ENCODE data around the gene CHSY1.

The CHSY1 gene

DNA sequence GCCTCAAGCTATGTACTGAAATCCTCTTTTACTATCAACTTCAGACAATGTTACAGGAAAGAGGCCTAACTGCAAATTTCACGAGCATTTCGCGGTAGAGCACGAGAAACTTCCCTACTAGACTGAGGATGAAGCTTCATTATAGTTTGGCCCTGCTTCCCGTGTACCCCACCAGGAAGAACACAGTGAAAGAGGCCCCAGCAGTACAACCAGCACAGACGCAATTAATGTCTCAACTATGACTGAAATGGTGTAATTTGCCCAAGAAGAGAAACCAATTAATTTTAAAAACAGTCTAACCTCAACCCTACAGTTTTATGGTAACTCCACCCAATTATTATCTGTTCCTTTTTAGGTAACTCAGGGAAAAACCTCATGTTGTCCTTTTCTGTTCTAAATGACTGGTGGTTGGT, 12.1 kb downstream of the CHSY1 start:
- TF ChIP-seq POLR2AphosphoS5 (IDR thresholded peaks at IDR 0.05; ENCODE audit: low read depth, low read length): no peak
- TF ChIP-seq TAF1 (IDR thresholded peaks at IDR 0.05; ENCODE audit: borderline replicate concordance, insufficient read depth, low read length): no peak
- TF ChIP-seq REST (IDR thresholded peaks at IDR 0.05; ENCODE audit: insufficient read depth in 1 of 2, low read depth in 2 of 2, low read length in 2 of 2): no peak
- no peak for TF ChIP-seq SIN3A (IDR thresholded peaks at IDR 0.05; ENCODE audit: borderline replicate concordance, insufficient read depth, low read length)
- no peak for TF ChIP-seq FOXP2 (optimal IDR thresholded peaks at IDR 0.05; ENCODE audit: borderline replicate concordance, extremely low read depth, extremely low read length, insufficient read depth)

DNA sequence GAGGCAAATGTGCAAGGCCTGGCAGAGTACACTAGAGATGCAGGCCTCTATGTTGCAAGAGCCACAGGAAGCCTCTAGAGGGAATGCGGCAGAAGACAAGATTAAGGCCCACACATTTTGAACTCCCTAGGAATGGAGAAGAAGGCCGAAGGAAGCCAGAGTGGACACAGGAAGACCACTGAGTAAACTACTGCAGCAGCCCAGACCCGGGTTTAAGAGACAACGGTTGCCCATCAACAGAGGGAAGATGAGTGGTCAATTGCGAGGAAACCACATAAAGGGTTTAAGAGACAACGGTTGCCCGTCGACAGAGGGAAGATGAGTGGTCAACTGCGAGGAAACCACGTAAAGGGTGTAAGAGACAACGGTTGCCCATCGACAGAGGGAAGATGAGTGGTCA, 14.6 kb downstream of the CHSY1 start:
- TF ChIP-seq REST (IDR thresholded peaks at IDR 0.05; ENCODE audit: insufficient read depth in 1 of 2, low read depth in 2 of 2, low read length in 2 of 2) (no peak), SIN3A (IDR thresholded peaks at IDR 0.05; ENCODE audit: borderline replicate concordance, insufficient read depth, low read length) (no peak), FOXP2 (optimal IDR thresholded peaks at IDR 0.05; ENCODE audit: borderline replicate concordance, extremely low read depth, extremely low read length, insufficient read depth) (no peak), POLR2AphosphoS5 (IDR thresholded peaks at IDR 0.05; ENCODE audit: low read depth, low read length) (no peak), TAF1 (IDR thresholded peaks at IDR 0.05; ENCODE audit: borderline replicate concordance, insufficient read depth, low read length) (no peak)

DNA sequence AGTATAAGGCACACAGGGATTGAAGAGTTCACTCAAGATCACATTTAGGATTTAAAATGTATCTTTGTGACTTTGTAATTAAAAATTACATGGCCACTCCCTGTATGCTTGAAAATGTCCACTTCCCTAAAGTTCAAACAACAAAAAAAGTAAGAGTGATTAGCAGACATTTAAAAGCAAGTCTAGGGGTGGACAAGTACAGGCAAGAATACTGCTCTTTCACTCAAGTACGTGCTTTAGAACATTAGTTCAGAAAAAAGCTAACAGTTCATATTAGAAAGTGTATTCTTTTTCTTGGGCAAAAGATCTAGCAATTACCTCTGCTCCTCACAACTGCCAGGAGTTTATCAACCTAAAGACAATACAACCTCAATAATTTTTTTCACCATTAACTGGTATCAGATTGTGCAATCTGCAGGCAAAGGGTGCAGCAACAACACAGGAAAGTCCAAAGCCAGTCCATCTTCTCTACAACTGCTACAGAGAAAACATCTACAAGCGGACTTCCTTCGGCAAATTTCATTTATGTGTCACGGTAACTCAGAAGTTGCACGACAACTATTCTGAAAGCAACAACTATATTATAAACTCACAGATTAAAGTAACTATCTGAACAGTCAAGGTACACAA, 18.1 kb downstream of the CHSY1 start:
- TF ChIP-seq SIN3A (IDR thresholded peaks at IDR 0.05; ENCODE audit: borderline replicate concordance, insufficient read depth, low read length): no peak
- TF ChIP-seq POLR2AphosphoS5 (IDR thresholded peaks at IDR 0.05; ENCODE audit: low read depth, low read length): no peak
- TF ChIP-seq FOXP2 (optimal IDR thresholded peaks at IDR 0.05; ENCODE audit: borderline replicate concordance, extremely low read depth, extremely low read length, insufficient read depth): no peak
- TF ChIP-seq REST (IDR thresholded peaks at IDR 0.05; ENCODE audit: insufficient read depth in 1 of 2, low read depth in 2 of 2, low read length in 2 of 2): no peak
- TF ChIP-seq TAF1 (IDR thresholded peaks at IDR 0.05; ENCODE audit: borderline replicate concordance, insufficient read depth, low read length): no peak

- no peak for TF ChIP-seq REST (IDR thresholded peaks at IDR 0.05; ENCODE audit: insufficient read depth in 1 of 2, low read depth in 2 of 2, low read length in 2 of 2)
- no peak for TF ChIP-seq SIN3A (IDR thresholded peaks at IDR 0.05; ENCODE audit: borderline replicate concordance, insufficient read depth, low read length)
- no peak for TF ChIP-seq POLR2AphosphoS5 (IDR thresholded peaks at IDR 0.05; ENCODE audit: low read depth, low read length)
- TF ChIP-seq TAF1 (IDR thresholded peaks at IDR 0.05; ENCODE audit: borderline replicate concordance, insufficient read depth, low read length): no peak
- no peak for TF ChIP-seq FOXP2 (optimal IDR thresholded peaks at IDR 0.05; ENCODE audit: borderline replicate concordance, extremely low read depth, extremely low read length, insufficient read depth)
Measured at GRCh38 chr15:101232677-101233076, 19.2 kb downstream of the CHSY1 start.

Data from PFSK-1 (cell line).